Erythroblast (primary cell): ENCODE data around the gene ATF7IP.

Source experiments
- GATA1 ChIP-seq: IDR thresholded peaks from 2 replicates; pipeline ENCODE4 v1.6.1; 2011; ENCODE audit warnings: low read depth, mild to moderate bottlenecking, control low read depth, low read length, moderate library complexity
- POLR2A ChIP-seq: IDR thresholded peaks from 2 replicates; pipeline ENCODE4 v1.6.1; 2011; ENCODE audit warnings: mild to moderate bottlenecking, low read length

GRCh38 chr12:14514154-14514842 is 148.8 kb downstream of the ATF7IP start:
- TF ChIP-seq POLR2A (no peak), GATA1 (no peak)
